HEK293T (cell line): Measurements from ENCODE around the gene VSX2.

ENCODE experiments used
- CTCF ChIA-PET: fragments of 350-600 bp; formaldehyde crosslinking; extraction: SDS; loops from one replicate; lab custom pipeline; 2021; ENCODE audit warnings: antibody characterized with exemption, inconsistent platforms; lab: Yijun Ruan, JAX
- POLR2A ChIA-PET: fragments of 350-600 bp; formaldehyde crosslinking; extraction: SDS; loops from one replicate; lab custom pipeline; 2020; ENCODE audit warnings: antibody characterized with exemption, inconsistent platforms; lab: Yijun Ruan, JAX
- DNase-seq: peaks from one replicate; pipeline ENCODE4 v3.0.0; 2012; ENCODE audit warnings: mixed read lengths; ENCODE audit errors: extremely low spot score
- ARNT ChIP-seq: fragments of 450-650 bp; IDR thresholded peaks from 2 replicates; pipeline ENCODE4 v1.6.1; 2017; ENCODE audit warnings: mild to moderate bottlenecking
- BHLHE40 ChIP-seq: fragments of 450-650 bp; IDR thresholded peaks from 2 replicates; pipeline ENCODE4 v1.6.1; 2016; ENCODE audit warnings: mild to moderate bottlenecking, moderate library complexity, borderline replicate concordance
- CTBP1 ChIP-seq: fragments of 450-650 bp; IDR thresholded peaks from 2 replicates; pipeline ENCODE4 v1.6.1; 2016; ENCODE audit warnings: borderline replicate concordance
- ELF4 ChIP-seq: fragments of 450-650 bp; IDR thresholded peaks from 2 replicates; pipeline ENCODE4 v1.6.1; 2017; ENCODE audit warnings: antibody characterized with exemption
- FOXA1 ChIP-seq: fragments of 450-650 bp; IDR thresholded peaks from 2 replicates; pipeline ENCODE4 v1.6.1; 2016; ENCODE audit warnings: mild to moderate bottlenecking
- FOXK2 ChIP-seq: fragments of 450-650 bp; IDR thresholded peaks from 2 replicates; pipeline ENCODE4 v1.6.1; 2016; ENCODE audit warnings: mild to moderate bottlenecking
- FOXM1 ChIP-seq: fragments of 450-650 bp; IDR thresholded peaks from 2 replicates; pipeline ENCODE4 v1.6.1; 2017; ENCODE audit warnings: mild to moderate bottlenecking, borderline replicate concordance
- HDGF ChIP-seq: fragments of 450-650 bp; IDR thresholded peaks from 2 replicates; pipeline ENCODE4 v1.6.1; 2017; ENCODE audit warnings: antibody characterized with exemption, borderline replicate concordance
- L3MBTL2 ChIP-seq: fragments of 450-650 bp; conservative IDR thresholded peaks from 2 replicates; pipeline ENCODE4 v1.6.1; 2016; ENCODE audit warnings: mild to moderate bottlenecking
- LEF1 ChIP-seq: fragments of 450-650 bp; IDR thresholded peaks from 2 replicates; pipeline ENCODE4 v1.6.1; 2017; ENCODE audit warnings: mild to moderate bottlenecking, borderline replicate concordance
- NFRKB ChIP-seq: fragments of 450-650 bp; IDR thresholded peaks from 2 replicates; pipeline ENCODE4 v1.6.1; 2016; ENCODE audit warnings: mild to moderate bottlenecking, moderate library complexity
- SP1 ChIP-seq: fragments of 450-650 bp; IDR thresholded peaks from 2 replicates; pipeline ENCODE4 v1.6.1; 2017
- SUZ12 ChIP-seq: fragments of 450-650 bp; IDR thresholded peaks from 2 replicates; pipeline ENCODE4 v1.6.1; 2016; ENCODE audit warnings: mild to moderate bottlenecking
- TARDBP ChIP-seq: fragments of 450-650 bp; IDR thresholded peaks from 2 replicates; pipeline ENCODE4 v1.6.1; 2016
- ZNF384 ChIP-seq: fragments of 450-650 bp; IDR thresholded peaks from 2 replicates; pipeline ENCODE4 v1.6.1; 2016
- TF ChIP-seq, protein P1 (sequence below): fragments of 450-650 bp; IDR thresholded peaks from 2 replicates; pipeline ENCODE4 v1.6.1; 2016

Gene VSX2

DNA sequence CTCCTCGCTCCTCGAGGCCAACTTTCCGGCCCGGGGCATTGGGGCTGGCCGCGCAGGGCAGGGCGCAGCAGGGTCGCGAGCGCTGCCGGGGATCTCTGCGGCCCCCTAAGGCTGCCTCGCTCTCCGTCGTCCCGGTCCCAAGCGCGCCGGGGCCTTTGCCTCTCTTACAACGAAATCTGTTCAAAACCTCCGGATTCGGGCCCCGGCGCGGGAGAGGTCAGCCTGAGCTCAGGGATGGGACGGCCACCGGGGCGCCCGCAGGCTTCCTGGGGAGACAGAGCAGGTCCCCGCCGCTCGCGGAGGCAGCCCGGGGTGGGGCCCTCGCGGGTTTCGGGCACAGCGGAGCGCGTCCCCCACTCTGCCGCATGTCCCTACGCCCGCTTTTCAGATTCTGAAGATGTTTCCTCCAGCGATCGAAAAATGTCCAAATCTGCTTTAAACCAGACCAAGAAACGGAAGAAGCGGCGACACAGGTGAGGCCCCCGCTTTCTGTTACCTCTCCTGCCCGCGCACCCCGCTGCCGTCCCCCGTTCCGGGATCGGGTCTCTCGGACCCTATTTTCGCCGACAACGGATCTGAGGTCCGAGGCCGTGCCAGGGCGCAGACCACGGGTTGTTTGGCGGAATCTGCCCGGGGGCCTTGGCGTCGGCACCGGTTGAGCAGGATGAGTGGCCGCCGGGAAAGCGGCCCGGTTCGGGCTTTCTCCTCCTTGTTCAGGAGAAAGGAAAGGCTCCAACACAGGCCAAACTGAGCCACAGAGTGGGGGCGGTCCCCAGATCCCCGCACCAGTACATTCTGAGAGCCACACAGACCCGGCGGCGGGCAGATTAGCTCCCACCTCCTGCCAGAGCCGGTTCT lies 1.8 kb downstream of the VSX2 start:
- POLR2A ChIA-PET, result no interaction called here
- TF ChIP-seq CTBP1, result no peak
- DNase-seq, result no peak
- CTCF ChIA-PET, result no interaction called here

DNA sequence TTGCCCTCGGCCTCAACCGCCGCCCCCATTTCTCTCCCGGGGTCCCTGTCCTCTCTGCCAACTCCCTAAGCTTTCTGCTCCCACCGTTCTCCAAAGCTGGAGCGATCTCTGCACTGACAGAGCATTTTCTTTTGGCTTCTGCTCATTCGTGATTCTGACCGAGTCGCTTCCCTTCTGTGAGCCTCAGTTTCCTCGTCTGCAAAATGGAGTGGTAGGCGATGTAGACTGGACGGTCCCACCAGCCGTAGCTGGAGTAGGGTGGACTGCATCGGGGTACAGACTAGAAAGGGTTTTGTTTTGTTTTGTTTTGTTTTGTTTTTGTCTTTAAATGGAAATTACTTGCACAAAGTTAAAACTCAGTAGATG lies 2.4 kb downstream of the VSX2 start:
- no peak for DNase-seq
- ChIA-PET CTCF (no interaction called here), POLR2A (no interaction called here)
- no peak for TF ChIP-seq ELF4
- no peak for TF ChIP-seq FOXK2
- TF ChIP-seq, protein P1, sequence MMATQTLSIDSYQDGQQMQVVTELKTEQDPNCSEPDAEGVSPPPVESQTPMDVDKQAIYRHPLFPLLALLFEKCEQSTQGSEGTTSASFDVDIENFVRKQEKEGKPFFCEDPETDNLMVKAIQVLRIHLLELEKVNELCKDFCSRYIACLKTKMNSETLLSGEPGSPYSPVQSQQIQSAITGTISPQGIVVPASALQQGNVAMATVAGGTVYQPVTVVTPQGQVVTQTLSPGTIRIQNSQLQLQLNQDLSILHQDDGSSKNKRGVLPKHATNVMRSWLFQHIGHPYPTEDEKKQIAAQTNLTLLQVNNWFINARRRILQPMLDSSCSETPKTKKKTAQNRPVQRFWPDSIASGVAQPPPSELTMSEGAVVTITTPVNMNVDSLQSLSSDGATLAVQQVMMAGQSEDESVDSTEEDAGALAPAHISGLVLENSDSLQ, result no peak
- no peak for TF ChIP-seq BHLHE40
- TF ChIP-seq SP1, result no peak
- no peak for TF ChIP-seq SUZ12
- no peak for TF ChIP-seq CTBP1
- no peak for TF ChIP-seq HDGF
- TF ChIP-seq ZNF384, result no peak
- no peak for TF ChIP-seq LEF1
- TF ChIP-seq ARNT, result no peak
- no peak for TF ChIP-seq NFRKB
- TF ChIP-seq TARDBP, result no peak
- no peak for TF ChIP-seq FOXA1
- TF ChIP-seq FOXM1, result no peak
- TF ChIP-seq L3MBTL2, result no peak

DNA sequence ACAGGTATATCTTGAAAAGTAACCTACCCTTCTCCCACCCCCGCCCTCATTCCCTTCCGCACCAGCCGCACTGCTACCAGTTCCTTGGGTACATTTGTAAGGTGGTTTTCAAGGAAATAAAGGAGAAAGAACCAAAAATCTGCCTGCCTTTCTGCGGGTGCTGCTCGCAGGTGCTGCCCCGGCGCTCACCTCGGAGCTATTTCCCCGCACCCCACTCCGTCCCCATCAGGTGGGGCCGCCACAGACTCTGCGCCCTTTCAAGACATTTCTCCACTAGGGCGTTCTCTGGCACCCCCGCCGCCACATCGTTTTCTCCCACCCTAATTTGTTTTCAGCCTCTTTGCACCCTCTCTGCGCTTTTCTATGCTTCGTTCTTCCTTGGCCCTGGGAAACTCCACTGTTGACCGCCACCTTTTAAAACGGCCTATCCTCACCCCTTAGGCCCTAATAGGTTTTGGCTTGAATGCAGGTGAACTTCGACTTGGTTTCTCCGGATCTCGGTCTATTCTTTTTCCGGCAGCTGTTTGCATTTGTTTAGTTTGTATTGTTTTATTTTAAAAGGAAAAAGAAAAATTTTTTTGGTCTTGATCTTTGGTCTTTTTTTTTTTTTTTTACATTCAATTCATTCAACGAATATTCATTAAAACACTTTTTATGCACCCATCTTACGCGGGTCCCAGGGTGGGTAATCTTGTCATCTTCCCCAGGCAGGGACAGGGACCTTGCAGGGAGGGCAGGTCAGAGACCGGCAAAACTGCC lies 3.0 kb downstream of the VSX2 start:
- CTCF ChIA-PET, result no interaction called here
- POLR2A ChIA-PET, result no interaction called here
- TF ChIP-seq BHLHE40, result no peak
- TF ChIP-seq LEF1, result no peak
- no peak for TF ChIP-seq L3MBTL2
- no peak for TF ChIP-seq CTBP1
- DNase-seq, result no peak

DNA sequence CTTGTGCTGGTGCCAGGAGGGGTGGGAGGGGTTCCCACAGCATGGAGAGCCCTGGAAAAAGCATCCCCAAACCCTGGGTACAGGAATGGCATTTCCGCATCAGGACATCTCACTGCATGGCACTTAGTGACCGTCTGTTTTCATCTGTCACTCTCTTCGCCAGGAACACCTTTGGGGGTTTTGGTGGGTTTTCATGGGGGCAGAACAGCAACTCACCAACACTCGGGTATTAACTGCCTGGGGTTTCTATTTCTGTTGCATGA lies 3.5 kb downstream of the VSX2 start:
- TF ChIP-seq TARDBP, result no peak
- TF ChIP-seq FOXA1, result no peak
- no peak for TF ChIP-seq L3MBTL2
- no peak for TF ChIP-seq CTBP1
- no peak for TF ChIP-seq ELF4
- TF ChIP-seq ZNF384, result no peak
- CTCF ChIA-PET, result no interaction called here
- POLR2A ChIA-PET, result no interaction called here
- DNase-seq, result no peak

DNA sequence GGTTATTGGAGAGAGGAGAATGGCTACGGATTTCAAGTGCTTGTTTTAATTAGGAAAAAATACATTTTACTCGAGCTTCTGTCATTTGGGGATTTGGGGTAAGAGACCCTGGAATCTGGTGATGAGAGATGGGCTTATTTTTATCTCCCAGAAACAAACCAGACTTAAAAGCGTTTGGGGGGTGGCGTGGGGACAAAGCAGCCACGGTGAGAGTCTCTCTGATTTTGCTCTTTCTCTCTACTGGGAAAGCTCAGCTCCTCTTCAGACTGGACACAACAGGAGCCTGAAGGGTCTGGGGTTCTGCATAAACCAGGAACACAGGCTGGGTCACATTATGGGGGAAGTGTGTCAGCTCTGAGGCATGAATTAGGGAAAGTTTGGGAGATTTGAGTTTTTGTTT lies 3.8 kb downstream of the VSX2 start:
- CTCF ChIA-PET, result no interaction called here
- TF ChIP-seq SP1 (no peak), NFRKB (no peak), TARDBP (no peak), ARNT (no peak)
- POLR2A ChIA-PET, result no interaction called here
- no peak for DNase-seq

DNA sequence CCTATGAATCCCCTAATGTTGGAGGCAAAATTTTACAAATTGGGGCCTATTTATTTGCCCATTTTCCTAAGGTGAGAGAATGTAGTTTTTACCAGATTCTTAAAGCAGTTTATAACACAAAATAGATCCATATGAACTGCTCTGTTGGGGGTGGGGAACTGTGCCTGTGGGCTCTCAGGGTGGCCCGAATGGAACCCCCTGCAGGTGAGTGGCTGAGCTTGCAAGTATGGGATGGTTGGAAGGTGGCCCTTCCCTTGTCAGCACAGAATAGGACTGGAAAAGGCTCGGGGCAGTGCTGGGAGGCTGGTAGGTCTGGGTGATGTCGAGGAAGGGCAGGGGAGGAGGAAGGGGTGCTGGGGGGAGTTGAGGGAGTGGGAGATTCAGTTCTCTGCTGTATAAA lies 4.9 kb downstream of the VSX2 start:
- DNase-seq, result peak; percentile 42
- ChIA-PET POLR2A (no interaction called here), CTCF (interaction anchor here (0.6 kb wide), 1 partner anchor 50 kb away, joined by 7 read pairs; no protein-coding TSS in a partner anchor)
- TF ChIP-seq FOXM1 (no peak), FOXA1 (no peak), LEF1 (no peak), NFRKB (no peak), SP1 (no peak), BHLHE40 (no peak), HDGF (no peak), L3MBTL2 (no peak), CTBP1 (no peak), ELF4 (no peak)
- TF ChIP-seq, protein P1, result no peak

DNA sequence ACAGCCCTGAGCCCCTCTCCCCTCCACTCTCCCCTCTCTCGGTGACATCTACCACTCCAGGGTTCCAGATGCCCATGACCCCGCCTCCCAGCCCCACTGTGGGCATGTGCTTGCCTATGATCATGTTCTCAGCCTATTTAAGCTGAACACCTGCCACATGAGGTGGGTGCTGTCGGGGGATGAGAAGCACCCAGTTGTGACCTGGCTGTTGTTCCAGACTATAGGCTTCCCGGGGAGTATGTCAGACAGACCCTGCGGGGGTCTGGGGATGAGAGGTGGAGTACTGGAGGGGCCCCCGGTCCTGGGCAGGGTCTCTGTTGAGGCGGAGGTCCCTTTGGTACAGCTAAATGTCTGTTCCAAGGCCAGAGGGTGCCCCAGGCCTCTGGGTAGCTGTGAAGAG lies 6.0 kb downstream of the VSX2 start:
- CTCF ChIA-PET, result no interaction called here
- TF ChIP-seq TARDBP (no peak), L3MBTL2 (no peak), LEF1 (no peak), ELF4 (no peak), FOXM1 (no peak), BHLHE40 (no peak), FOXA1 (no peak), ARNT (no peak), CTBP1 (no peak), FOXK2 (no peak), ZNF384 (no peak), SUZ12 (no peak)
- TF ChIP-seq, protein P1, result no peak
- POLR2A ChIA-PET, result interaction anchor here (1.0 kb wide), 1 partner anchor 57 kb away, joined by 3 read pairs; the partner anchor contains the start of gene ABCD4
- no peak for DNase-seq
